HS-27A (cell line): Measurements from ENCODE around the gene LDAH.
"Not testable (repeated sequence)": the region's sequence is repeated elsewhere in the genome, so short reads cannot be mapped to it uniquely, and the experiment has no call there.

Experiments
- DNase-seq: peaks from one replicate; pipeline ENCODE4 v3.0.0-alpha.2; 2012; ENCODE audit warnings: low read depth, missing footprints

Gene LDAH

GRCh38 chr2:20822535-20823490 is at the start of gene LDAH:
Gene LDAH, minus strand, starts transcription at chr2:20823101. Its CDS starts 21,638 bp downstream, at chr2:20801463.
- peak; percentile 73 for DNase-seq

GRCh38 chr2:20868377-20868776 is 45.5 kb upstream of the LDAH start:
- no peak for DNase-seq

- no peak for DNase-seq
Observed at GRCh38 chr2:20862850-20863249, 39.9 kb upstream of the LDAH start.

- DNase-seq = no peak
Observed at GRCh38 chr2:20855456-20855855, 32.6 kb upstream of the LDAH start.

- no peak for DNase-seq
Observed at GRCh38 chr2:20852670-20853069, 29.8 kb upstream of the LDAH start.

GRCh38 chr2:20852139-20852538 is 29.2 kb upstream of the LDAH start:
- no peak for DNase-seq

- no peak for DNase-seq
Observed at GRCh38 chr2:20844246-20844645, 21.3 kb upstream of the LDAH start.

GRCh38 chr2:20839052-20839451 is 16.2 kb upstream of the LDAH start:
- no peak for DNase-seq

- DNase-seq = no peak
Observed at GRCh38 chr2:20838016-20838415, 15.1 kb upstream of the LDAH start.

GRCh38 chr2:20836521-20836920 is 13.6 kb upstream of the LDAH start:
- DNase-seq = no peak

- no peak for DNase-seq
Observed at GRCh38 chr2:20834331-20834730, 11.4 kb upstream of the LDAH start.

- no peak for DNase-seq
Observed at GRCh38 chr2:20832606-20833005, 9.7 kb upstream of the LDAH start.

- no peak for DNase-seq
Observed at GRCh38 chr2:20829861-20830260, 7.0 kb upstream of the LDAH start.

- no peak for DNase-seq
Observed at GRCh38 chr2:20823917-20824316, 1.0 kb upstream of the LDAH start.

GRCh38 chr2:20818820-20819219 is 4.1 kb downstream of the LDAH start:
- no peak for DNase-seq

- DNase-seq = no peak
Observed at GRCh38 chr2:20815216-20815615, 7.7 kb downstream of the LDAH start.

- DNase-seq = no peak
Observed at GRCh38 chr2:20812779-20813178, 10.1 kb downstream of the LDAH start.

GRCh38 chr2:20806286-20806685 is 16.6 kb downstream of the LDAH start:
- no peak for DNase-seq

GRCh38 chr2:20803974-20804373 is 18.9 kb downstream of the LDAH start:
- no peak for DNase-seq

- no peak for DNase-seq
Observed at GRCh38 chr2:20803226-20803682, 19.6 kb downstream of the LDAH start.

GRCh38 chr2:20797096-20797495 is 25.8 kb downstream of the LDAH start:
- DNase-seq = no peak

GRCh38 chr2:20796374-20796791 is 26.5 kb downstream of the LDAH start:
- DNase-seq = no peak

- not testable (repeated sequence) for DNase-seq
Observed at GRCh38 chr2:20793944-20794343, 29.0 kb downstream of the LDAH start.
